ENCODE data around the gene FAM131A. TPM values are rescaled to one million over a fixed set of nuclear protein-coding genes. Genes with fewer than 3 reads are reported as not detected.

The FAM131A gene
- total and polyA plus RNA-seq, 9 of the 15 experiments (the other 6 are each of a cell fraction or from before 2014, with no cell fraction given): 0.48 to 11.1 (median 4.3) TPM

- TF ChIP-seq VEZF1 (CRISPR knock-in tag; IDR thresholded peaks at IDR 0.05) (peak; percentile 69), MAZ (CRISPR knock-in tag; conservative IDR thresholded peaks at IDR 0.05 in 1 of 2, IDR thresholded peaks at IDR 0.05 in 1 of 2) (peak in 1 of 2 experiments; percentile 48; a peak in 1 of 4 replicates), TFAP4 (CRISPR knock-in tag; IDR thresholded peaks at IDR 0.05; ENCODE audit: borderline replicate concordance) (peak; percentile 51; the same call in 1 of the 2 replicates), NFE2 (IDR thresholded peaks at IDR 0.05; ENCODE audit: low read depth) (no peak), ZNF76 (CRISPR knock-in tag; IDR thresholded peaks at IDR 0.05; ENCODE audit: borderline replicate concordance) (no peak), REST (IDR thresholded peaks at IDR 0.05; ENCODE audit: borderline replicate concordance) (peak; percentile 43), REST (CRISPR knock-in tag; IDR thresholded peaks at IDR 0.05; ENCODE audit: low read depth) (no peak), SMC3 (conservative IDR thresholded peaks at IDR 0.05; ENCODE audit: insufficient read depth, low read depth, low read length) (0 out of 2 replicates have a peak, but pooled peaks have one; percentile 25), ZBTB7A (IDR thresholded peaks at IDR 0.05; ENCODE audit: borderline replicate concordance, control insufficient read depth, low read depth, low read length) (peak; percentile 95), ZNF740 (CRISPR knock-in tag; IDR thresholded peaks at IDR 0.05) (peak; percentile 89), ZNF740 (tag; IDR thresholded peaks at IDR 0.05) (no peak; a peak in 1 of 4 replicates), EGR1 (conservative IDR thresholded peaks at IDR 0.05) (peak; percentile 91), DLX4 (CRISPR knock-in tag; IDR thresholded peaks at IDR 0.05) (no peak)
These were observed 16.8 kb downstream of the FAM131A start (continued) for GRCh38 chr3:184354121-184354728.
